Measurements from ENCODE around the gene PAQR7. TPM values are rescaled to one million over a fixed set of nuclear protein-coding genes. Genes with fewer than 3 reads are reported as not detected.

Gene PAQR7
- total RNA-seq, 3 donors from 2014 or later: 4.5 to 7.5 (median 5.4) TPM

DNA sequence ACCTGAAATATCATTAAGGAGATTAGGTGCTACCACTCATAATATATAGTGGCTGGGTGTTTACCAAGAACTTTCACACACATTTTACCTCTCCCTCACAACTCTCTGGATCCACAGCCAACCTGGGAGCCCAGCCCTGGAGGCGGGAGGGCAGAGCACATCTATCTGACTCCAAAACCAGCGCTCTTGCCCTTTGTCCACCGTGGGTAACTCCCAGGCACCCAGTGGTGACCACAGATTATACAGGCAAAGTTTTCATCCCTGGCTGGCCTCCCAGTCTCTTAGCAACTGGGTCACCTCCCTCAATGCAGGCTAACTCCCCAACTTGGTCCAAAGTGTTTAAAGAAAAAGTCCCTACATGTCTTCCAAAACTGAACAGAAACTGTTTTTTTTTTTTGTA is 2.4 kb downstream of the PAQR7 start:
- Mint-ChIP-seq H3K4me3 (no peak overlapping the region), H3K4me1 (ENCODE audit: low read depth) (peaks cover 7% of the 10 kb centered on the region), H3K9me3 (no peaks in the 10 kb centered on the region), H3K36me3 (ENCODE audit: insufficient read depth) (no peaks in the 10 kb centered on the region), H3K27me3 (ENCODE audit: low read depth) (no peaks in the 10 kb centered on the region)
- DNase-seq (no peak), ATAC-seq (no peak)

DNA sequence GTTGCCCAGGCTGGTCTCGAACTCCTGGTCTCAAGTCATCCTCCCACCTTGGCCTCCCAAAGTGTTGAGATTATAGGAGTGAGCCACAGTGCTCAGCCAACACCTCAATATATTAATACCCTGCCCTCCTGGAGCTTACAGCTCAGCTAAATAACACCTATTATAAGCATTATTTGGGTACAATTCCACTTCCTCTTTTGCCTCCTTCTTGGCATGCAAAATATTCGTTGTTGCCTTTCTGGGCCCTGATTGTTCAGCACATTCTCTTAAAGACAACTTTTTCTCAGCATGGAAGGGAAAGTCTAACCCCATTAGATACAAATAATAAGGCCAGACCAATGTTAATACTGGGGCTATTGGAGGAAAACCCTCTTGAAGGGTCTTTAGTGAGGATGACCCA is 2.8 kb downstream of the PAQR7 start:
- peaks cover 7% of the 10 kb centered on the region for H3K4me1 Mint-ChIP-seq (ENCODE audit: low read depth)
- DNase-seq (no peak), ATAC-seq (no peak)
- H3K36me3 Mint-ChIP-seq (ENCODE audit: insufficient read depth): no peaks in the 10 kb centered on the region
- H3K9me3 Mint-ChIP-seq: no peaks in the 10 kb centered on the region
- no peak overlapping the region for H3K4me3 Mint-ChIP-seq
- no peaks in the 10 kb centered on the region for H3K27me3 Mint-ChIP-seq (ENCODE audit: low read depth)

DNA sequence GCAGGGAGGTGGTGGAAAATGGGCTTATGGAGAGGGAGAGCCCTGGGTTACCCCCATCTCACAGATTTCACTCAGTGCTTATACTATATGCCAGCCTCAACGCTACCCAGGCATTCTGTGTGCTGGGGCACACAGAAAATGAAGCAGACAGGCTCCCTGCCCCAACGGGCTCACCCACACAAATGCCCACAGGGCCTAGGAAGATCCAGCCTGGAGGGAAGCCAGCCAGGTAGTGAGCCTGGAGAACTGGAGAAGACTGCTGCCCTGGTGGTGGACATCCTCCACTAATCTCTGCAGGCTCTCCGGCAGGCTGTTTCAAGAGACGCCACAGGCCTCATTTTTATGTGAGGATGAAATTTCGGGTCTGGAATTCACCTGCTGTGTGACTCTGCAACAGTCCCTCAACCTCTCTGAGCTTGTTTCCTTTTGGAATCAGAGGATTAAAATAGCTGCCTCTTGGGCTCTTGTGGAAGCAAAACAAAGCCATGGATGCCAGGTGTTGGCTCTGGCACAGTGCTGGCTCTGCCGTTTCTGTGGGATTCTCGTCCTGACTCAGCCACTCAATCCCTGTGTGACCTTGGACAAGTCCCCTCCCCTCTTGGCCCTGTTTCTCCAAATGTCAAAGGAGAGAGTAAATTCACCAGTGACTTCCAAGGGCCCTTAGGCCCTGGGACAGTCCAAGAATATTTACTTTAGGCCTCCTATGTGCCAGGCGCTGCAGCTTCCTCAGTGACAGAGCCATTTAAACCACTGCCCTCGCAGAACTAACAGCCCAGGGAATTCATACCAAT is 3.6 kb downstream of the PAQR7 start:
- DNase-seq: no peak
- Mint-ChIP-seq H3K27me3 (ENCODE audit: low read depth) (no peaks in the 10 kb centered on the region), H3K36me3 (ENCODE audit: insufficient read depth) (no peaks in the 10 kb centered on the region), H3K9me3 (no peaks in the 10 kb centered on the region), H3K4me3 (no peak overlapping the region), H3K4me1 (ENCODE audit: low read depth) (peaks cover 7% of the 10 kb centered on the region)
- ATAC-seq: no peak

DNA sequence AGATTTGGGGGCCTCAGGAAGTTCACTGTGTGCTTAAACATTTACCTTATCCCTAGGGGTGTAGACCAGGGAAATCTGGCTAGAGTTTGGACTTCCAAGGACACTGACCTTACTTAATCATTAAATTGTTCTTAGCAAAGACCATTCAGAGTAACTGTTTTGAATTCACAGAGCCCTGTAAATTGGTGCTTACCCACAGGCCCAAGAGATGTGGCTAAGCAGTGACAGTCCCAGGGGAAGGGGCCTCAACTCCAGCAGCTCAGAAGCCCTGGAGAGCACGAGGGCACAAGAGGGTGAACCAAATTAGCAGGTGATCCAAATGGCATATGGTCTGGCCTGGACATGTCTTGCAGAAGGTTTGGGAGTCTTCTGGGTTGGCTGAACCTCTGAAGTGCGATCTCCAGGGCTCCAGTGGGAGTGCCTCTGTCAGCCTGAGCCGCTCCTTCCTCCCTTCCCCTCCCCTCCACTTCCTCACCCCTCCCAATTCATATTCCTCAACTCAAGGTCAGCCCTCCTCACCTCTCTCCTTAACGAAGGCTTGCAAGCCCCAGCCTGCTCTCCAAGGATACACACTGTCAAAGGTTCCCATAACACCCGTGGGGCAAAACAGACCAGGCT is 4.3 kb downstream of the PAQR7 start:
- no peaks in the 10 kb centered on the region for H3K9me3 Mint-ChIP-seq
- H3K4me1 Mint-ChIP-seq (ENCODE audit: low read depth): peaks cover 7% of the 10 kb centered on the region
- no peak overlapping the region for H3K4me3 Mint-ChIP-seq
- ATAC-seq: no peak
- H3K27me3 Mint-ChIP-seq (ENCODE audit: low read depth): no peaks in the 10 kb centered on the region
- no peaks in the 10 kb centered on the region for H3K36me3 Mint-ChIP-seq (ENCODE audit: insufficient read depth)
- DNase-seq: no peak

DNA sequence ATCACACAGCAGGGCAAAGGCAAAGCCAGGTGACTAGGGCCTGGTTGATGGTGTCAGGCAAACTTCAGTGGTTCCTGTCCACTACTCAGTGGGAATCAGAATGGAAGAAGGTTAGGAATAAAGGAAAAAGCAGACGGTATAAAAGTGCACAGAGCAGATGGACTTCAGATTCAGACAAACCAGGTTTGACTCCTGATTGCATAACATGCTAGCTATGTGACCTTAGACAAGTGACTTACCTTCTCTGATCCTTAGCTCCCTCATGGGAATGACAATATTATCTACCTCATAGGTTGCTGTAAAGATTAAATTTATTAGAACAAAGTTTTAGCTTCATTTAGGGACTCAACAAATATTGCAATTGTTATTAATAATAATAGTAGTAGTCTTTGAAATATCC is 4.9 kb downstream of the PAQR7 start:
- H3K4me1 Mint-ChIP-seq (ENCODE audit: low read depth): peaks cover 5% of the 10 kb centered on the region
- no peaks in the 10 kb centered on the region for H3K27me3 Mint-ChIP-seq (ENCODE audit: low read depth)
- ATAC-seq (no peak), DNase-seq (no peak)
- no peaks in the 10 kb centered on the region for H3K36me3 Mint-ChIP-seq (ENCODE audit: insufficient read depth)
- no peak overlapping the region for H3K4me3 Mint-ChIP-seq
- no peaks in the 10 kb centered on the region for H3K9me3 Mint-ChIP-seq

DNA sequence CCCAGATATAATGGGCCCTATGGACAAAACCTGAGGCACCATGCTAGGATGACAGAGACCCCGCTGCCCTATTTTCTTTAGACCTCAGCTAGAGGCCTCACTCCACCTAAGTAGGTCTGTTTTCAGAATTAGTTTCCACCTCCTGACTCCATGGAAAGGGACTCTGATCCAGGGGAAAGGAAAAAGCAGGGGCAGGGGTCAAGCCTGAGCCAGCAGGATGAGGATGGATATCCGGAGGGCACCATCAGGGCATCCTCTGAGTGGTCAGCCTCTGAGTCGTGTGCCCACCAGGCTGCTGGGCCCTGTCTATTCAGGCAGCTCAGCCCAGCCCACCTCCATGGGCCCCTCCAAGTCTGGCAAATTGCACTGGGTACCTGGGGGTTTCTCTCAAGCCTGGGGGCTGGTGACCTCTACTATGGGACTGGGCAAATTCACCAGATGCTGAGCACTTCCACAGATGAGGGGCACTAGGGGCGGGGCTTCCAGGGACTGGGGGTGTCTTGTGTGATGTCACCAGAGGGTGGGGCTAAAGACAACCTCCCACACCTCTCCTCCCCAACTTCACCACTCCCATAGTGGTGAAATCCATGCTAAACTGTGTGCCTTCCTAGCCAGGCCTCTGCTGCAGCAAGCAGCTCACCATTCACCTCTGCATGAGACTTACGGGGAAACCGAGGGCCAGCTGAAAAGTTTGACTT is 5.5 kb downstream of the PAQR7 start:
- no peaks in the 10 kb centered on the region for H3K27me3 Mint-ChIP-seq (ENCODE audit: low read depth)
- no peaks in the 10 kb centered on the region for H3K36me3 Mint-ChIP-seq (ENCODE audit: insufficient read depth)
- DNase-seq (no peak), ATAC-seq (no peak)
- H3K9me3 Mint-ChIP-seq: no peaks in the 10 kb centered on the region
- peaks cover 4% of the 10 kb centered on the region for H3K4me1 Mint-ChIP-seq (ENCODE audit: low read depth)
- no peak overlapping the region for H3K4me3 Mint-ChIP-seq

DNA sequence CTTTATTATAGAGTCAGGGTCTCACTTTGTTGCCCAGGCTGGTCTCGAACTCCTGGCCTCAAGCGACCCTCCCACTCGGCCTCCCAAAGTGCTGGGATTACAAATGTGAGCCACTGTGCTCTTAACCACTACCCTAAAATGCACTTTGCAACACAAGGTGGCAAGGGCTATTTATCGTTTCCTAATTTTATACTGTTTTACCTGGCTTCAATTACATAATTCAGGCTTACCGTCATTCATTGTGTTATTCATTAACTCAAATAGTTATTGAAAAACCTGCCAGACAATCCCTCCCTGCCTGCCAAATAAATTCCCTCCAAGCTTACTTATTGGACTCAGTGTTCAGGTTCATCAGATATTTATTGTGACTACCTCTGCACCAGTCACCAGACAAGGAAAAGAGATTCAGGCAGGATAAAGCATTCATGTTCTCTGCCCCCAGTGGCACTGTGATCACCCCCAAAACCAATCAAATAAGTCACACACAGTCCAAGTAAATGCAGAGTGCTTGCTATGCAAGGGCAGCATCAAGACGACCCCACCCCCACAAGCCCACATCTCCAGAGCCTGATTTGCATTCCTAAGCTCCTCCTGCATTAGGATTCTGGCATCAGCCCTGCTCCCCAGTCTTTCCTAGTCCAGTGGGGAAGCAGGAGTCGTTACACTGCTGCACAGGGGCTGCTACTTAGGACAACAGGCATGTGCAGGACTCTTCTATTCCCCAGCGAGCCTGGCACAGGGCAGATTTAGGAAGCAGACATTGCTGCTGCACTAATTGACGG is 8.1 kb downstream of the PAQR7 start:
- no peaks in the 10 kb centered on the region for H3K4me1 Mint-ChIP-seq (ENCODE audit: low read depth)
- DNase-seq (no peak), ATAC-seq (no peak)
- H3K4me3 Mint-ChIP-seq: no peak overlapping the region
- H3K9me3 Mint-ChIP-seq: no peaks in the 10 kb centered on the region
- no peaks in the 10 kb centered on the region for H3K27me3 Mint-ChIP-seq (ENCODE audit: low read depth)
- no peaks in the 10 kb centered on the region for H3K36me3 Mint-ChIP-seq (ENCODE audit: insufficient read depth)

DNA sequence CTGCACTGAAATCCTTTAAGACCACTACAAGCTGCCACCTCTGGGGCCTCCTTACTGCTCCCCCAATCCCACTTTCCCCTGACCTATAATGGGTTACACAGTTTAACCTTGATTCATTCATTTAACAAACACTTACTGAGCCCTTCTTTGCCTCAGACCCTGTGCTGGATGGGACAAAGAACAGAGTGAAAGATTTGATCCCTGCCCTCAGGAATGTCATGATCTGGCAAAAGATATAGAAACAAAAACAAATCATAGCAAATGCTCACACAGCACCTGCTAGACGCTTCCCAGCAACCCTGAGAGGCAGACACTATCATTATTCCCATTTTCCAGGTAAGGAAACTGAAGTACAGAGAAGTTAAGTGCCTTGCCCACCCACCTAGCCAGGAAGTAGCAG is 9.2 kb downstream of the PAQR7 start:
- H3K36me3 Mint-ChIP-seq (ENCODE audit: insufficient read depth): no peaks in the 10 kb centered on the region
- H3K9me3 Mint-ChIP-seq: no peaks in the 10 kb centered on the region
- DNase-seq (no peak), ATAC-seq (no peak)
- H3K4me3 Mint-ChIP-seq: no peak overlapping the region
- no peaks in the 10 kb centered on the region for H3K27me3 Mint-ChIP-seq (ENCODE audit: low read depth)
- H3K4me1 Mint-ChIP-seq (ENCODE audit: low read depth): peaks cover 2% of the 10 kb centered on the region

DNA sequence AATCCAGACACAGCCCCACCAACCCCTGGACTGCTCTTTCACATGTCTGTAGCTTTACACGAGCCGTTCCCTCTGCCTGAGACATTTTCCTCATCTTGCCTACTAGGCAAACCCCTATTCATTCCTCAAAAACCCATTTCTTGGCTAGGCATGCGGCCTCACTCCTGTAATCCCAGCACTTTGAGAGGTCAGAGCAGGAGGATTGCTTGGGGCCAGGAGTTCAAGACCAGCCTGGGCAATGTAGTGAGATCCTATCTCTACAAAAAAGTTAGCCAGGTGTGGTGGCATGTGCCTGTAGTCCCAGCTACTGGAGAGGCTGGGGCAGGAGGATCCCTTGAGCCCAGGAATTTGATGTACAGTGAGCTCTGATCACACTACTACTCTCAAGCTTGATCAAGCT is 11.1 kb downstream of the PAQR7 start:
- no peaks in the 10 kb centered on the region for H3K36me3 Mint-ChIP-seq (ENCODE audit: insufficient read depth)
- H3K4me1 Mint-ChIP-seq (ENCODE audit: low read depth): peaks cover 11% of the 10 kb centered on the region
- DNase-seq (no peak), ATAC-seq (no peak)
- H3K27me3 Mint-ChIP-seq (ENCODE audit: low read depth): no peaks in the 10 kb centered on the region
- H3K9me3 Mint-ChIP-seq: no peaks in the 10 kb centered on the region
- no peak overlapping the region for H3K4me3 Mint-ChIP-seq

DNA sequence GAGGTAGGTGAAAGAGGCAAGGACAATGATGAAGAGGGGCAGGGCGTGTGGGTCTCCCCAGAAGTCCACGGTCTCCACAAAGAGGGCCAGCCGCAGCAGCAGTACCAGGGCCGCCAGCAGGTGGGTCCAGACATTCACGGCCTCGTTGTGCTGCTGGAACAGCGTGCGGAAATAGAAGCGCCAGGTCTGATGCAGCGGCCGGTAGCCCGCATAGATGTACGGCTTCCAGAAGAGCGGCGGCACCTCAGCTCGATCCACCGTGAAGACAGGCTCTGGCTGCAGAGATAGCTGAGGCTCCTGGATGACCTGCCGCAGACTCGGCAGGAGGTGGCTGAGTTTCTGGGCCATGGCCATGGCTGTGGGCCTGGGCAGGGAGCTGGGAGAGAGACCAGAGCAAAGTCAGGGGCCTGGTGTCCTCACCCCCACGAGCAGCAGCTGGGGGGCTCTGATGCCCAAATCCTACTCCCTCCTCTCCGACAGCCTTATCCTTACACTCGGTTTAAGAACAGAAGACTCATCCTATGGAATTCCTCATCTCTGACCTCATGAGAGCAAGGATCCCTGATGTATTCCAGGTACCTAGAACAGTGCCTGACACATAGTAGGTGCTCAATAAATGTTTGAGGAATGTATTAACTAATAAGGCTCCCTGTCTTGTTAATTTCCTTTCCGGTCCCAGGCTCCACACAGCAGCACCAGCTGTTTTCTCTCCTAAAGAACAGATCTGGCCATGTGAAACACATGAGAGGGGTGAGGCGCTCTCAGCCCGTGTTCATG is 11.8 kb downstream of the PAQR7 start:
- no peak for DNase-seq
- no peak overlapping the region for H3K4me3 Mint-ChIP-seq
- H3K36me3 Mint-ChIP-seq (ENCODE audit: insufficient read depth): no peaks in the 10 kb centered on the region
- ATAC-seq: no peak
- no peaks in the 10 kb centered on the region for H3K9me3 Mint-ChIP-seq
- peaks cover 17% of the 10 kb centered on the region for H3K4me1 Mint-ChIP-seq (ENCODE audit: low read depth)
- no peaks in the 10 kb centered on the region for H3K27me3 Mint-ChIP-seq (ENCODE audit: low read depth)

DNA sequence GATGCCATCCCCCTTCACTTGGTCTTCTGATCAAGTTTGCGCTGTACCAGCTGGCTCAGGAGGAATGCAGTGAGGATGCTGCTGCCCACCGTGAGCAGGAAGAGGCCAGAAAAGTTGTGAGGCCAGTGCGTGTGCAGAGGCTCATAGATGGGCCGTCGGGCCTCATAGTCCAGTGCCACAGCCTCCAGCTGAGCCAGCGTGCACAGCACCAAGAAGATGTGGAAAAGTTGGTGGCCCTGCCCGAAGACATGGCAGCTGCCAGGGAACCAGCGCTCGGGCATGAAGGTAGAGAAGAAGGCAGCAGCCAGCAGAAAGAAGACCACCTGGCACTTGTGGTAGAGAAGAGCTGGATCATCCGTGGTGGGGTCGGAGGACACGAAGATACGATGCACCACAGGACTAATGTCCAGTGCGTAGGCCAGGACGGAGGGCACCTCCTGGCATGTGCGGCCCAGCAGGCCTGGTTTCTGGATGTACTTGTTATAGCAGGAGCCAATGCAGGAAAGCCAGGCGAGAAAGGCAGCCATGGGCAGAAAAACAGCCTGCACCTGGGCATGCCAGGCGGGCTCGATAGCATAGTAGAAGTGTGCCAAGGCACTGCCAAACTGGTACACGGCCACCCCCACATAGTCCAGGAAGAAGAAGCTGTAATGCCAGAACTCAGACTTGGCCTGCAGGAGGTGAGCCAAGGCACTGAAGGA is 12.6 kb downstream of the PAQR7 start:
- Mint-ChIP-seq H3K36me3 (ENCODE audit: insufficient read depth) (no peaks in the 10 kb centered on the region), H3K4me1 (ENCODE audit: low read depth) (peaks cover 20% of the 10 kb centered on the region)

DNA sequence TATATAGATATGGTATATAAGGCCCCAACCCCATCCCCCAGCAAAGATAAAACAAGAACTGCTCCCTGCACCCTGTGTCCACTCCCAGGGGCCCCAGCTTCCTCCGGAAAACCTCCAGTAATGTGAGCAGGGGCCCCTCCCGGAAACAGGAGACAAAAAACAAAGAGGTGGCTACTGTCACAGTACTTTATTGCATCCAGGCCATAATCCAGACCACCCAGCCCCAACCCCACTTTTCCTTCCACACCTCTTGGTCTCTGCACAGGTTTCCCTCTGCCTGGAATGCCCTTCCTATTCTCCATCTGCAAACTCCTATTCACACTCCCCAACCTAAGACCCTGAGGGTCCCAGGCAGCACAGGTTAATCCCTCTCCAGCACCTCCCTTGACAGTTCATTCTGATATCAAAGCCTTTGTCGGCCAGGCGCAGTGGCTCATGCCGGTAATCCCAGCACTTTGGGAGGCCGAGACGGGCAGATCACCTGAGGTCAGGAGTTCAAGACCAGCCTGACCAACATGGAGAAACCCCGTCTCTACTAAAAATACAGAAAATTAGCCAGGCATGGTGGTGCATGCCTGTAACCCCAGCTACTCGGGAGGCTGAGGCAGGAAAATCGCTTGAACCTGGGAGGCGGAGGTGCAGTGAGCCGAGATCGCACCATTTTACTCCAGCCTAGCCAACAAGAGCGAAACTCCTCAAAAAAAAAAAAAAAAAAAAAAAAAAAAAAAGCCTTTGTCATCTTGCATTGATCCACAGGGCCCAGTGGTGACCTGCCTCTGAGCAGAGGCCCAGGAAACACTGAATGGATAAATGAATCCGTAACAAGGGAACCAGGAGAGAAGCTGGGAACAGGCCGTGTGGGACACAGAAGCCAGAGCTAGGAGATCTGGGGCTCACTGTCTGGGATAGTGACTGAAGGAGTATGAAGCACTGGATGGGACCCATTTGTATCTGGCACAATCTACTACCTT is 13.9 kb downstream of the PAQR7 start:
- Mint-ChIP-seq H3K4me1 (ENCODE audit: low read depth) (peaks cover 20% of the 10 kb centered on the region), H3K4me3 (no peak overlapping the region), H3K36me3 (ENCODE audit: insufficient read depth) (no peaks in the 10 kb centered on the region), H3K9me3 (no peaks in the 10 kb centered on the region), H3K27me3 (ENCODE audit: low read depth) (no peaks in the 10 kb centered on the region)
- ATAC-seq (no peak), DNase-seq (no peak)

More for the DNA sequence above, 12.6 kb downstream of the PAQR7 start:
- DNase-seq: no peak
- Mint-ChIP-seq H3K27me3 (ENCODE audit: low read depth) (no peaks in the 10 kb centered on the region), H3K4me3 (no peak overlapping the region), H3K9me3 (no peaks in the 10 kb centered on the region)
- ATAC-seq: no peak

Measured in activated T-cell treated with anti-CD3 and anti-CD28 coated beads, Interleukin-2, amount 50 U/mL, for 4 hours (primary cell).